Astrocyte (in vitro differentiated cells and primary cell): ENCODE results near the gene DCX. TPM values are rescaled to one million over a fixed set of nuclear protein-coding genes. Genes with fewer than 3 reads are reported as not detected.

Experiments used
- DNase-seq: peaks from one replicate; pipeline ENCODE4 v3.0.0-alpha.2; 2010; ENCODE audit warnings: low read depth
- FAIRE-seq: peaks from 2 replicates; lab custom pipeline; 2011; peaks lifted over from hg19 to GRCh38; lab: Jason Lieb, UNC
- H2AFZ ChIP-seq: 2 replicates; pipeline ENCODE4 v1.6.0; 2012; ENCODE audit warnings: low read depth, low read length, inconsistent platforms
- H3K27ac ChIP-seq: 2 replicates; pipeline ENCODE4 v1.5.1; 2011; ENCODE audit warnings: low read depth, low read length, inconsistent platforms
- H3K27me3 ChIP-seq: 2 replicates; pipeline ENCODE4 v1.6.0; 2011; ENCODE audit warnings: low read length, inconsistent platforms; ENCODE audit not compliant: insufficient read depth
- H3K36me3 ChIP-seq: 2 replicates; pipeline ENCODE4 v1.5.1; 2011; ENCODE audit warnings: low read length, inconsistent platforms; ENCODE audit not compliant: insufficient read depth
- H3K4me1 ChIP-seq: 2 replicates; pipeline ENCODE4 v1.5.1; 2011; ENCODE audit warnings: low read length, inconsistent platforms; ENCODE audit not compliant: insufficient read depth
- H3K4me2 ChIP-seq: 2 replicates; pipeline ENCODE4 v1.6.0; 2012; ENCODE audit warnings: low read length, inconsistent platforms
- H3K4me3 ChIP-seq: 2 replicates; pipeline ENCODE4 v1.5.1; 2011; ENCODE audit warnings: low read depth, mild to moderate bottlenecking, low read length, inconsistent platforms; ENCODE audit not compliant: insufficient read depth
- H3K79me2 ChIP-seq: 2 replicates; pipeline ENCODE4 v1.6.0; 2012; ENCODE audit warnings: mild to moderate bottlenecking, low read length, inconsistent platforms; ENCODE audit not compliant: insufficient read depth
- H3K9ac ChIP-seq: 2 replicates; pipeline ENCODE4 v1.6.0; 2012; ENCODE audit warnings: mild to moderate bottlenecking, low read length, inconsistent platforms
- H3K9me3 ChIP-seq: 2 replicates; pipeline ENCODE4 v1.5.1; 2012; ENCODE audit warnings: low read depth, mild to moderate bottlenecking, low read length, inconsistent platforms; ENCODE audit not compliant: insufficient read depth
- H4K20me1 ChIP-seq: 2 replicates; pipeline ENCODE4 v1.6.0; 2012; ENCODE audit warnings: low read length, inconsistent platforms; ENCODE audit not compliant: insufficient read depth
- H3K27ac Mint-ChIP-seq: one replicate; pipeline ENCODE4 v1.8.0; 2021; ENCODE audit warnings: mild to moderate bottlenecking, mixed read lengths; ENCODE audit not compliant: unreplicated experiment
- H3K27me3 Mint-ChIP-seq: one replicate; pipeline ENCODE4 v1.8.0; 2021; ENCODE audit warnings: low read depth, mixed read lengths; ENCODE audit not compliant: unreplicated experiment
- H3K36me3 Mint-ChIP-seq: one replicate; pipeline ENCODE4 v1.8.0; 2021; ENCODE audit warnings: low read depth, mixed read lengths; ENCODE audit not compliant: unreplicated experiment
- H3K4me1 Mint-ChIP-seq: one replicate; pipeline ENCODE4 v1.8.0; 2021; ENCODE audit warnings: low read depth, mixed read lengths; ENCODE audit not compliant: unreplicated experiment
- H3K4me3 Mint-ChIP-seq: one replicate; pipeline ENCODE4 v1.8.0; 2021; ENCODE audit warnings: mild to moderate bottlenecking, moderate library complexity, mixed read lengths; ENCODE audit not compliant: unreplicated experiment
- H3K9me3 Mint-ChIP-seq: one replicate; pipeline ENCODE4 v1.8.0; 2021; ENCODE audit warnings: mild to moderate bottlenecking, mixed read lengths; ENCODE audit not compliant: unreplicated experiment
- EZH2 ChIP-seq: IDR thresholded peaks from 2 replicates; pipeline ENCODE4 v1.6.1; 2012; ENCODE audit warnings: mild to moderate bottlenecking, low read length, inconsistent platforms; ENCODE audit not compliant: insufficient read depth
- total RNA-seq: library from RNA; stranded (reverse); gene quantifications from 2 replicates; pipeline ENCODE4 v1.2.1, GENCODE V29; 2021
- TF ChIP-seq, protein P1 (sequence below): IDR thresholded peaks from 2 replicates; pipeline ENCODE4 v1.5.1; 2011; ENCODE audit warnings: low read depth, mild to moderate bottlenecking, inconsistent platforms, low read length, moderate library complexity; ENCODE audit not compliant: insufficient read depth

Gene DCX
- total RNA-seq, 1 donor from 2014 or later, result 2.4 TPM

DNA sequence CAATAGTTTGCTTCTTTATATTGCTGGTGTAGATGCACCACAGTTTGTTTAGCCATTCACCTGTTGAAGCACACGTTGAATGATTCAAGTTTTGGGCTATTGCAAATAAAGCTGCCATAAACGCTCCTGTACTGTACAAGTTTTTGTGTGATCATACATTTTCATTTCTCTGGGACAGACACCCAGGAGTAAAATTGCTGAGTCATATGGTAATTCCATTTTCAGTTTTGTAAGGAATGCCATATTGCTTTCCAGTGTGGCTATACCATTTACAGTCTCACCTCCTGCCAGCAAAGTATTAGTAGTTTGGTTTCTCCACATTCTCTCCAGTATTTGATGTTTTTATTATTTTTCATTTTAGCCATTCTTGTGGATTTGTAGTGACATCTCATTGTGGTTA, 109.7 kb downstream of the DCX start:
- H3K79me2 ChIP-seq, result no peaks in the 10 kb centered on the region
- Mint-ChIP-seq H3K27ac (no peak overlapping the region), H3K4me1 (no peaks in the 10 kb centered on the region), H3K27me3 (no peaks in the 10 kb centered on the region), H3K36me3 (no peaks in the 10 kb centered on the region), H3K9me3 (no peaks in the 10 kb centered on the region), H3K4me3 (no peak overlapping the region)
- no peaks in the 10 kb centered on the region for H3K27me3 ChIP-seq
- no peak overlapping the region for H3K4me3 ChIP-seq
- DNase-seq (no peak), FAIRE-seq (no peak)
- no peaks in the 10 kb centered on the region for H3K4me1 ChIP-seq
- H3K27ac ChIP-seq, result no peak overlapping the region
- no peak overlapping the region for H3K4me2 ChIP-seq
- no peaks in the 10 kb centered on the region for H3K36me3 ChIP-seq
- H2AFZ ChIP-seq, result no peak overlapping the region
- H3K9me3 ChIP-seq, result no peaks in the 10 kb centered on the region
- H4K20me1 ChIP-seq, result no peaks in the 10 kb centered on the region
- H3K9ac ChIP-seq, result no peak overlapping the region
- no peak for TF ChIP-seq EZH2
- TF ChIP-seq, protein P1, sequence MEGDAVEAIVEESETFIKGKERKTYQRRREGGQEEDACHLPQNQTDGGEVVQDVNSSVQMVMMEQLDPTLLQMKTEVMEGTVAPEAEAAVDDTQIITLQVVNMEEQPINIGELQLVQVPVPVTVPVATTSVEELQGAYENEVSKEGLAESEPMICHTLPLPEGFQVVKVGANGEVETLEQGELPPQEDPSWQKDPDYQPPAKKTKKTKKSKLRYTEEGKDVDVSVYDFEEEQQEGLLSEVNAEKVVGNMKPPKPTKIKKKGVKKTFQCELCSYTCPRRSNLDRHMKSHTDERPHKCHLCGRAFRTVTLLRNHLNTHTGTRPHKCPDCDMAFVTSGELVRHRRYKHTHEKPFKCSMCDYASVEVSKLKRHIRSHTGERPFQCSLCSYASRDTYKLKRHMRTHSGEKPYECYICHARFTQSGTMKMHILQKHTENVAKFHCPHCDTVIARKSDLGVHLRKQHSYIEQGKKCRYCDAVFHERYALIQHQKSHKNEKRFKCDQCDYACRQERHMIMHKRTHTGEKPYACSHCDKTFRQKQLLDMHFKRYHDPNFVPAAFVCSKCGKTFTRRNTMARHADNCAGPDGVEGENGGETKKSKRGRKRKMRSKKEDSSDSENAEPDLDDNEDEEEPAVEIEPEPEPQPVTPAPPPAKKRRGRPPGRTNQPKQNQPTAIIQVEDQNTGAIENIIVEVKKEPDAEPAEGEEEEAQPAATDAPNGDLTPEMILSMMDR, result no peak

DNA sequence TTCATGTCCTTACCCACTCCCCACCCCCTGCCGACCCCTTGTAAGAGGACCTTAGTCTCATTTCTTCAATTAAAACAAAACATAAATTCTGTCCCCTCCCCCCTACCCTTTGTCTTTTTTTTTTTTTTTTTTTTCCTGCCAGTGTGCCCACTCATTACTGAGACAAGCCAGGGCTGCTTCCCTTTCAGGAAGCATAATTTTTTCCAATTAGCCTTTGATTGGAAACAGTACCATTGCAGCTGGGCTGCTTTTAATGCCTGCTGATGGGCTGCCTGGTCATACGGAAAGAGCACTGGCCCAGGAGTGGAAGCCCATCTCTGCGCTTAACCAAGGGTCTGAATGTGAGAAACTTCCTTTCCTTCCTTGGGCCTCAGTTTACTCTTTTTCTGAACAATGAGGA, 123.2 kb downstream of the DCX start:
- Histone ChIP-seq H3K9me3 (no peaks in the 10 kb centered on the region), H3K4me3 (no peak overlapping the region), H3K9ac (no peak overlapping the region), H3K27ac (no peak overlapping the region), H3K4me1 (no peaks in the 10 kb centered on the region), H3K79me2 (no peaks in the 10 kb centered on the region), H4K20me1 (no peaks in the 10 kb centered on the region), H3K4me2 (no peak overlapping the region), H3K27me3 (no peaks in the 10 kb centered on the region), H2AFZ (no peak overlapping the region), H3K36me3 (no peaks in the 10 kb centered on the region)
- no peak overlapping the region for H3K27ac Mint-ChIP-seq
- no peaks in the 10 kb centered on the region for H3K36me3 Mint-ChIP-seq
- TF ChIP-seq, protein P1, result no peak
- TF ChIP-seq EZH2, result no peak
- H3K4me1 Mint-ChIP-seq, result peaks cover 3% of the 10 kb centered on the region
- H3K9me3 Mint-ChIP-seq, result no peaks in the 10 kb centered on the region
- H3K27me3 Mint-ChIP-seq, result no peaks in the 10 kb centered on the region
- FAIRE-seq (no peak), DNase-seq (no peak)
- H3K4me3 Mint-ChIP-seq, result no peak overlapping the region

- no peaks in the 10 kb centered on the region for H3K36me3 Mint-ChIP-seq
- Histone ChIP-seq H3K36me3 (no peaks in the 10 kb centered on the region), H3K79me2 (no peaks in the 10 kb centered on the region), H3K4me1 (no peaks in the 10 kb centered on the region), H3K9ac (no peak overlapping the region), H4K20me1 (no peaks in the 10 kb centered on the region), H3K27ac (no peak overlapping the region), H2AFZ (no peak overlapping the region), H3K27me3 (no peaks in the 10 kb centered on the region), H3K4me3 (no peak overlapping the region), H3K9me3 (no peaks in the 10 kb centered on the region), H3K4me2 (no peak overlapping the region)
- no peak overlapping the region for H3K4me3 Mint-ChIP-seq
- no peak overlapping the region for H3K27ac Mint-ChIP-seq
- TF ChIP-seq, protein P1, result no peak
- no peak for TF ChIP-seq EZH2
- peaks cover 3% of the 10 kb centered on the region for H3K4me1 Mint-ChIP-seq
- FAIRE-seq (no peak), DNase-seq (no peak)
- no peaks in the 10 kb centered on the region for H3K9me3 Mint-ChIP-seq
- H3K27me3 Mint-ChIP-seq, result peaks cover 4% of the 10 kb centered on the region
Observed at GRCh38 chrX:111284631-111285293, 127.2 kb downstream of the DCX start.
